Measurements from ENCODE around the gene CD247. TPM values are rescaled to one million over a fixed set of nuclear protein-coding genes. Genes with fewer than 3 reads are reported as not detected.

CD247 gene
- total RNA-seq, 3 donors from 2014 or later (not counting 1 experiment from before 2014, with no cell fraction given) = 1,027 to 1,374 (median 1,309) TPM

DNA sequence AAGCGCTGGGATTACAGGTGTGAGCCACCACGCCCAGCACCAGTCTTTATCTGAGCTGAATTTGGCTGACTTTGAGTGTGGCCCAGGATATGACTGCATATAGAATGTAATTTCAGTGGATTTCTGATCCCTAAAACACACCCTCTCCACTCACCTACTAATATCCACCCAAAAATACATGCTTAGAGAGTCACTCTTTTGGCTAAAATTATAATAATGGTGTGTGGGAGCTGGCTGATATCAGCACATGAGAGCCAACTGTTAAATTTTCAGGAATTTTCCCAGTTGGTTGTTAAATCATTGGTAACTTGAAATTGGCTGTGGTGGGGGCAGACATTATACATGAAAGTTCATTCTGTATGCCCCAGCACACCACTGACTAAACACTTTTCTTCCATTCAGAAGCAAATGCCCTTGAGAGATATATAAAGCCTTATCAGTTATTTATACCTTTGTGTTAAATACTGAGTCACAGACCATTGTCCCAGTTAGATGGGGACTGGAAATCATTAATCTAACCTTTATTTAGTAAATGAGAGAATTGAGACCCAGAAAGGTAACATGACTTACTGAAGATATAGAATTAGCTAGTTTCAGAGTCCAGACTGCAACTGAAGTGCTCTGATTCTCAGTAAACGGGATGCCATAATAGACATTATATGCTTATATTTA is 9.9 kb upstream of the CD247 start:
- no peaks in the 10 kb centered on the region for H3K4me1 ChIP-seq (ENCODE audit: control insufficient read depth, insufficient read depth, low read length)
- H3K27ac Mint-ChIP-seq = no peak overlapping the region
- WGBS (ENCODE audit: insufficient coverage) = 95% methylated on average over 3 of the region's 3 CpGs
- no peaks in the 10 kb centered on the region for H3K36me3 ChIP-seq (ENCODE audit: control insufficient read depth, insufficient read depth, low read length)
- no peaks in the 10 kb centered on the region for H3K36me3 Mint-ChIP-seq
- H3K4me1 Mint-ChIP-seq = peaks cover 0 to 5% of the 10 kb centered on the region in 2 donors
- H3K4me3 Mint-ChIP-seq = no peak overlapping the region
- TF ChIP-seq, protein P1, sequence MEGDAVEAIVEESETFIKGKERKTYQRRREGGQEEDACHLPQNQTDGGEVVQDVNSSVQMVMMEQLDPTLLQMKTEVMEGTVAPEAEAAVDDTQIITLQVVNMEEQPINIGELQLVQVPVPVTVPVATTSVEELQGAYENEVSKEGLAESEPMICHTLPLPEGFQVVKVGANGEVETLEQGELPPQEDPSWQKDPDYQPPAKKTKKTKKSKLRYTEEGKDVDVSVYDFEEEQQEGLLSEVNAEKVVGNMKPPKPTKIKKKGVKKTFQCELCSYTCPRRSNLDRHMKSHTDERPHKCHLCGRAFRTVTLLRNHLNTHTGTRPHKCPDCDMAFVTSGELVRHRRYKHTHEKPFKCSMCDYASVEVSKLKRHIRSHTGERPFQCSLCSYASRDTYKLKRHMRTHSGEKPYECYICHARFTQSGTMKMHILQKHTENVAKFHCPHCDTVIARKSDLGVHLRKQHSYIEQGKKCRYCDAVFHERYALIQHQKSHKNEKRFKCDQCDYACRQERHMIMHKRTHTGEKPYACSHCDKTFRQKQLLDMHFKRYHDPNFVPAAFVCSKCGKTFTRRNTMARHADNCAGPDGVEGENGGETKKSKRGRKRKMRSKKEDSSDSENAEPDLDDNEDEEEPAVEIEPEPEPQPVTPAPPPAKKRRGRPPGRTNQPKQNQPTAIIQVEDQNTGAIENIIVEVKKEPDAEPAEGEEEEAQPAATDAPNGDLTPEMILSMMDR (IDR thresholded peaks at IDR 0.05) = no peak
- ATAC-seq (no peak), DNase-seq (no peak)
- no peaks in the 10 kb centered on the region for H3K27me3 ChIP-seq (ENCODE audit: control insufficient read depth, insufficient read depth, low read length)
- intact Hi-C loops (cut with micrococcal nuclease) = no loop called here
- H3K27me3 Mint-ChIP-seq (ENCODE audit: low read depth in 2 of 2) = peaks cover 0 to 4% of the 10 kb centered on the region in 2 donors
- H3K4me3 ChIP-seq (ENCODE audit: low read length) = no peak overlapping the region
- no peaks in the 10 kb centered on the region for H3K9me3 Mint-ChIP-seq
- no peaks in the 10 kb centered on the region for H3K9me3 ChIP-seq (ENCODE audit: control insufficient read depth, insufficient read depth, low read length)
- no peak overlapping the region for H3K27ac ChIP-seq (ENCODE audit: low read length)

DNA sequence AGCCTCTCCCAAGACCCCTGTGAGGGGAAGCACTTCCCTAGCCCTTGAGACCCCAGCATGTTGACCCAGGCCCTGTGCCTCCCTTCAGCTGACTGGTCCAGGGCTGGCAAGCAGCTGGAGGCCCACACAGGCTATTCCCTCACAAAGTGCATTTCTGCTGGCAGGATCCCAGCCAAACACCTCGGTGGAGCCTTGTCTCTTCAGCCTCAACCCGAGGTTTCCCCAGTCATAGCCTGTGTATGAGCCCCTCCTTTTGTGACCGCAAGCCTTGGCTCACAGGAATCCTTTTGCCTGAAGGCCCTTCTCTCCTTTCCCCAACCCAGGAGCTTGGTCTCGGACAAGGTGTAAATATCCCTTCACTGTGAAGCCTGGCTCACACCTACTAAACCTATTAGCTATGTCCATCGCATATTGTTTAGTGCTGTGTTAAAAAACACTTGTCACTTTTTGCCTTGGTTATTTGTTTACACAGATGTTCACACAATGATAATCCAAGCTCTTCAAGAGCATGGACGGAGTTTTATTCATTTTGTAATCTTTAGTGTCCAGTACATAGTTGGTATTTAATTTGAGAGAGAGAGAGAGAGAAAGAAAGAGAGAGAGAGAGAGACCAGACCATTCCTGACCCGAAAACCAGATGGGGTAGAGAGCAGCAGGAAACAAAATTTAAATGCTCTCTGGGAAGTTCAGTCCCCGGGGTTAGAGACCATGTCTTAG is 8.5 kb upstream of the CD247 start:
- no peaks in the 10 kb centered on the region for H3K36me3 Mint-ChIP-seq
- TF ChIP-seq, protein P1 (IDR thresholded peaks at IDR 0.05) = no peak
- no peak overlapping the region for H3K4me3 ChIP-seq (ENCODE audit: low read length)
- DNase-seq (no peak), ATAC-seq (no peak)
- 90% methylated on average over 8 of the region's 8 CpGs for WGBS (ENCODE audit: insufficient coverage)
- no peaks in the 10 kb centered on the region for H3K9me3 ChIP-seq (ENCODE audit: control insufficient read depth, insufficient read depth, low read length)
- no peaks in the 10 kb centered on the region for H3K36me3 ChIP-seq (ENCODE audit: control insufficient read depth, insufficient read depth, low read length)
- intact Hi-C loops (cut with micrococcal nuclease) = no loop called here
- no peak overlapping the region for H3K27ac ChIP-seq (ENCODE audit: low read length)
- no peaks in the 10 kb centered on the region for H3K27me3 ChIP-seq (ENCODE audit: control insufficient read depth, insufficient read depth, low read length)
- no peaks in the 10 kb centered on the region for H3K4me1 ChIP-seq (ENCODE audit: control insufficient read depth, insufficient read depth, low read length)
- H3K4me1 Mint-ChIP-seq = peaks cover 0 to 5% of the 10 kb centered on the region in 2 donors
- H3K27ac Mint-ChIP-seq = no peak overlapping the region
- H3K27me3 Mint-ChIP-seq (ENCODE audit: low read depth in 2 of 2) = peaks cover 0 to 4% of the 10 kb centered on the region in 2 donors
- no peak overlapping the region for H3K4me3 Mint-ChIP-seq
- no peaks in the 10 kb centered on the region for H3K9me3 Mint-ChIP-seq

DNA sequence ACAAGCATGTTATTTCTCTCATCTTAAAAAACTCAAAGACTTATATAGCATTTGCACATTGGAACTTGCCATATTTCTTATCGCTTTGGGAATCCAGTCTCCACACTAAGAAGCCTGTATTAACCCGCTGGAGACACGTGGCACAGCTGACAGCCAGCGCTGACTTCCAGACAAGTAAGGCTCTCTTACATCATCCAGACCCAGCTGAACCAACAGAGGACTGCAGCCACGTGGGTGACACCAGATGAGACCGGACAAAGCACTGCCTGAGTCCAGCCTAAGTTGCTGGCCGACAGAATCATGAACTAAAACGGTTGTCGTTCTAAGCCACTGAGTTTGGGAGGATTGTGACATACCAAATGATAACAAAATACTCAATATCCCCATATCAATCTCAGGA is 6.3 kb upstream of the CD247 start:
- 89% methylated on average over 9 of the region's 9 CpGs for WGBS (ENCODE audit: insufficient coverage)
- Mint-ChIP-seq H3K36me3 (no peaks in the 10 kb centered on the region), H3K27me3 (ENCODE audit: low read depth in 2 of 2) (peaks cover 0 to 4% of the 10 kb centered on the region in 2 donors), H3K9me3 (no peaks in the 10 kb centered on the region), H3K4me1 (peaks cover 6 to 13% of the 10 kb centered on the region in 2 donors), H3K27ac (no peak overlapping the region), H3K4me3 (no peak overlapping the region)
- Histone ChIP-seq H3K27ac (ENCODE audit: low read length) (no peak overlapping the region), H3K36me3 (ENCODE audit: control insufficient read depth, insufficient read depth, low read length) (no peaks in the 10 kb centered on the region), H3K4me3 (ENCODE audit: low read length) (no peak overlapping the region), H3K27me3 (ENCODE audit: control insufficient read depth, insufficient read depth, low read length) (no peaks in the 10 kb centered on the region), H3K9me3 (ENCODE audit: control insufficient read depth, insufficient read depth, low read length) (no peaks in the 10 kb centered on the region), H3K4me1 (ENCODE audit: control insufficient read depth, insufficient read depth, low read length) (peaks cover 2% of the 10 kb centered on the region)
- no peak for DNase-seq
- TF ChIP-seq, protein P1 (IDR thresholded peaks at IDR 0.05) = no peak
- no peak for ATAC-seq
- intact Hi-C loops (cut with micrococcal nuclease) = no loop called here
